GM19099 (cell line): ENCODE results near the gene SIK3.

ENCODE experiments used
- POLR2A ChIP-seq: IDR thresholded peaks from 3 replicates; pipeline ENCODE4 v1.6.1; 2011; ENCODE audit warnings: low read depth; ENCODE audit not compliant: insufficient read length; ENCODE audit errors: extremely low read depth

Gene SIK3

GRCh38 chr11:117062498-117062897 lies 35.7 kb downstream of the SIK3 start:
- no peak for TF ChIP-seq POLR2A

- TF ChIP-seq POLR2A = no peak
These were observed 37.0 kb downstream of the SIK3 start for GRCh38 chr11:117061256-117061655.

- TF ChIP-seq POLR2A = no peak
These were observed 38.5 kb downstream of the SIK3 start for GRCh38 chr11:117059611-117060148.

GRCh38 chr11:117058761-117059261 lies 39.4 kb downstream of the SIK3 start:
- no peak for TF ChIP-seq POLR2A

GRCh38 chr11:117057727-117058126 lies 40.5 kb downstream of the SIK3 start:
- no peak for TF ChIP-seq POLR2A

GRCh38 chr11:117057317-117057716 lies 40.9 kb downstream of the SIK3 start:
- no peak for TF ChIP-seq POLR2A

GRCh38 chr11:117055469-117055868 lies 42.8 kb downstream of the SIK3 start:
- TF ChIP-seq POLR2A = no peak

GRCh38 chr11:117054382-117054781 lies 43.8 kb downstream of the SIK3 start:
- no peak for TF ChIP-seq POLR2A

- no peak for TF ChIP-seq POLR2A
These were observed 45.8 kb downstream of the SIK3 start for GRCh38 chr11:117052196-117053149.

GRCh38 chr11:117045956-117046355 lies 52.3 kb downstream of the SIK3 start:
- no peak for TF ChIP-seq POLR2A

GRCh38 chr11:117045196-117045595 lies 53.0 kb downstream of the SIK3 start:
- no peak for TF ChIP-seq POLR2A

GRCh38 chr11:117044287-117045035 lies 53.8 kb downstream of the SIK3 start:
- no peak for TF ChIP-seq POLR2A

GRCh38 chr11:117042689-117043088 lies 55.5 kb downstream of the SIK3 start:
- TF ChIP-seq POLR2A = no peak

- TF ChIP-seq POLR2A = no peak
These were observed 58.3 kb downstream of the SIK3 start for GRCh38 chr11:117039900-117040299.

- TF ChIP-seq POLR2A = no peak
These were observed 59.0 kb downstream of the SIK3 start for GRCh38 chr11:117039270-117039669.

- no peak for TF ChIP-seq POLR2A
These were observed 60.3 kb downstream of the SIK3 start for GRCh38 chr11:117037975-117038350.

- no peak for TF ChIP-seq POLR2A
These were observed 60.8 kb downstream of the SIK3 start for GRCh38 chr11:117037279-117037974.
